WTC11 (cell line): ENCODE results near the gene KLC3. TPM values are rescaled to one million over a fixed set of nuclear protein-coding genes. Genes with fewer than 3 reads are reported as not detected.
"Not testable (repeated sequence)": the region's sequence is repeated elsewhere in the genome, so short reads cannot be mapped to it uniquely, and the experiment has no call there.

Experiments
- ATAC-seq: fragments of 200-7000 bp; cut with Tn5 transposase; 2 replicates; pipeline ENCODE4 v1.10.0; 2021; ENCODE audit warnings: mild to moderate bottlenecking, moderate library complexity
- CTCF ChIA-PET: fragments of 300-600 bp; sonication (Branson Sonifier 250); formaldehyde crosslinking; loops from one replicate; lab custom pipeline; 2021; ENCODE audit warnings: antibody characterized with exemption; lab: Charles Lee
- POLR2A ChIA-PET: fragments of 350-600 bp; sonication (Branson Sonifier 250); formaldehyde crosslinking; loops from one replicate; lab custom pipeline; 2021; ENCODE audit warnings: antibody characterized with exemption; lab: Charles Lee
- DNase-seq: peaks from one replicate; pipeline ENCODE4 v3.0.0; 2021; ENCODE audit warnings: low spot score
- H3K27ac Mint-ChIP-seq: 2 replicates; pipeline ENCODE4 v1.8.0; 2021; ENCODE audit warnings: mixed read lengths
- H3K27me3 Mint-ChIP-seq: 2 replicates; pipeline ENCODE4 v1.8.0; 2021; ENCODE audit warnings: low read depth, mild to moderate bottlenecking, moderate library complexity, mixed read lengths
- H3K36me3 Mint-ChIP-seq: 2 replicates; pipeline ENCODE4 v1.8.0; 2021; ENCODE audit warnings: mixed read lengths
- H3K4me1 Mint-ChIP-seq: 2 replicates; pipeline ENCODE4 v1.8.0; 2022; ENCODE audit warnings: mixed read lengths
- H3K4me3 Mint-ChIP-seq: 2 replicates; pipeline ENCODE4 v1.8.0; 2021; ENCODE audit warnings: mild to moderate bottlenecking, moderate library complexity, mixed read lengths
- H3K9me3 Mint-ChIP-seq: 2 replicates; pipeline ENCODE4 v1.8.0; 2021; ENCODE audit warnings: mixed read lengths
- CBFB ChIP-seq: sonication (generic); formaldehyde crosslinking; IDR thresholded peaks from 2 replicates; pipeline ENCODE4 v1.8.1; 2022; ENCODE audit warnings: mild to moderate bottlenecking, low read depth, missing genetic modification reagents
- CREM ChIP-seq: sonication (generic); formaldehyde crosslinking; IDR thresholded peaks from 2 replicates; pipeline ENCODE4 v1.8.1; 2022; ENCODE audit warnings: mild to moderate bottlenecking, missing genetic modification reagents, moderate library complexity
- E2F1 ChIP-seq: sonication (generic); formaldehyde crosslinking; IDR thresholded peaks from 2 replicates; pipeline ENCODE4 v1.8.0; 2022; ENCODE audit warnings: mild to moderate bottlenecking, missing genetic modification reagents
- ESRRA ChIP-seq: sonication (generic); formaldehyde crosslinking; IDR thresholded peaks from 2 replicates; pipeline ENCODE4 v1.8.1; 2022; ENCODE audit warnings: mild to moderate bottlenecking, missing genetic modification reagents, borderline replicate concordance
- GTF2I ChIP-seq: fragments of 250-450 bp; sonication (Bioruptor Pico); conservative IDR thresholded peaks from 2 replicates; pipeline ENCODE4 v1.4.0; 2021; ENCODE audit warnings: mild to moderate bottlenecking
- JAZF1 ChIP-seq: fragments of 250-450 bp; sonication (Bioruptor Pico); IDR thresholded peaks from 2 replicates; pipeline ENCODE4 v1.9.0; 2021; ENCODE audit warnings: moderate library complexity, mild to moderate bottlenecking, inconsistent platforms
- KAT7 ChIP-seq: sonication (generic); formaldehyde crosslinking; IDR thresholded peaks from 2 replicates; pipeline ENCODE4 v1.8.1; 2023; ENCODE audit warnings: missing genetic modification reagents, mild to moderate bottlenecking, borderline replicate concordance
- RORB ChIP-seq: fragments of 250-450 bp; sonication (Bioruptor Pico); IDR thresholded peaks from 2 replicates; pipeline ENCODE4 v1.9.0; 2021; ENCODE audit warnings: mild to moderate bottlenecking
- ZNF121 ChIP-seq: sonication (generic); formaldehyde crosslinking; IDR thresholded peaks from 2 replicates; pipeline ENCODE4 v1.8.0; 2023; ENCODE audit warnings: missing genetic modification reagents
- ZNF263 ChIP-seq: sonication (generic); formaldehyde crosslinking; IDR thresholded peaks from 2 replicates; pipeline ENCODE4 v1.8.1; 2022; ENCODE audit warnings: low read depth, mild to moderate bottlenecking, moderate library complexity, missing genetic modification reagents
- ZNF416 ChIP-seq: fragments of 250-450 bp; sonication (Bioruptor Pico); IDR thresholded peaks from 2 replicates; pipeline ENCODE4 v1.9.0; 2021; ENCODE audit warnings: mild to moderate bottlenecking, inconsistent platforms
- total RNA-seq: library from RNA; stranded (reverse); gene quantifications from 3 replicates; pipeline ENCODE4 v1.2.3, GENCODE V29; 2021

Gene KLC3
- total RNA-seq, 1 experiment from 2014 or later = 5.2 TPM

GRCh38 chr19:45312285-45312684 is 28.3 kb upstream of the KLC3 start:
- ATAC-seq, H3K9me3 Mint-ChIP-seq, H3K4me3 Mint-ChIP-seq, H3K27ac Mint-ChIP-seq, POLR2A ChIA-PET, H3K36me3 Mint-ChIP-seq, H3K4me1 Mint-ChIP-seq, DNase-seq: not testable (repeated sequence)
- CTCF ChIA-PET = interaction anchor here (1.1 kb wide), 1 partner anchor 13 kb away, joined by 4 read pairs; no protein-coding TSS in a partner anchor
- H3K27me3 Mint-ChIP-seq = peaks cover 65% of the 10 kb centered on the region

GRCh38 chr19:45314708-45315245 is 25.8 kb upstream of the KLC3 start:
- POLR2A ChIA-PET = interaction anchor here (1.1 kb wide), 1 partner anchor 70 kb away, joined by 5 read pairs; the partner anchor contains the start of gene EXOC3L2
- CTCF ChIA-PET = no interaction called here
- Mint-ChIP-seq H3K36me3 (no peaks in the 10 kb centered on the region), H3K4me1 (no peaks in the 10 kb centered on the region), H3K9me3 (no peaks in the 10 kb centered on the region), H3K27me3 (peaks cover 80% of the 10 kb centered on the region), H3K4me3 (no peak overlapping the region), H3K27ac (no peak overlapping the region)
- no peak for ATAC-seq
- DNase-seq = no peak
- peak; percentile 54; the same call in 1 of the 2 replicates for TF ChIP-seq ZNF121 (CRISPR knock-in tag)
- TF ChIP-seq JAZF1 (CRISPR knock-in tag) = no peak

- ChIA-PET CTCF (interaction anchor here (0.9 kb wide), 1 partner anchor 87 kb away, joined by 3 read pairs; no protein-coding TSS in a partner anchor), POLR2A (no interaction called here)
- H3K27me3 Mint-ChIP-seq = peaks cover 77% of the 10 kb centered on the region
- no peak for ATAC-seq
- no peak overlapping the region for H3K27ac Mint-ChIP-seq
- no peaks in the 10 kb centered on the region for H3K36me3 Mint-ChIP-seq
- no peaks in the 10 kb centered on the region for H3K9me3 Mint-ChIP-seq
- H3K4me3 Mint-ChIP-seq = no peak overlapping the region
- no peak for DNase-seq
- TF ChIP-seq RORB (CRISPR knock-in tag) (no peak), ZNF263 (CRISPR knock-in tag) (no peak)
- H3K4me1 Mint-ChIP-seq = no peaks in the 10 kb centered on the region
Measured at GRCh38 chr19:45315304-45315703, 25.2 kb upstream of the KLC3 start.

- Mint-ChIP-seq H3K27ac (no peak overlapping the region), H3K36me3 (no peaks in the 10 kb centered on the region), H3K27me3 (peaks cover 45% of the 10 kb centered on the region), H3K4me1 (peaks cover 15% of the 10 kb centered on the region), H3K4me3 (no peak overlapping the region), H3K9me3 (no peaks in the 10 kb centered on the region)
- no peak for ATAC-seq
- ChIA-PET POLR2A (no interaction called here), CTCF (interaction anchor here (0.6 kb wide), 1 partner anchor 70 kb away, joined by 4 read pairs; no protein-coding TSS in a partner anchor)
- TF ChIP-seq ZNF416 (CRISPR knock-in tag) (no peak), GTF2I (CRISPR knock-in tag) (peak; percentile 65; the same call in 1 of the 2 replicates), ZNF121 (CRISPR knock-in tag) (peak; percentile 94; the same call in 1 of the 2 replicates), E2F1 (CRISPR knock-in tag) (no peak)
- DNase-seq = no peak
Measured at GRCh38 chr19:45320997-45321775, 19.4 kb upstream of the KLC3 start.

GRCh38 chr19:45321848-45322247 is 18.7 kb upstream of the KLC3 start:
- H3K27me3 Mint-ChIP-seq = peaks cover 39% of the 10 kb centered on the region
- ChIA-PET POLR2A (no interaction called here), CTCF (no interaction called here)
- H3K27ac Mint-ChIP-seq = no peak overlapping the region
- TF ChIP-seq ESRRA (CRISPR knock-in tag) (no peak), E2F1 (CRISPR knock-in tag) (no peak), ZNF121 (CRISPR knock-in tag) (no peak), CREM (CRISPR knock-in tag) (no peak), KAT7 (CRISPR knock-in tag) (no peak), CBFB (CRISPR knock-in tag) (no peak)
- H3K4me1 Mint-ChIP-seq = peaks cover 18% of the 10 kb centered on the region
- no peak overlapping the region for H3K4me3 Mint-ChIP-seq
- no peak for ATAC-seq
- H3K36me3 Mint-ChIP-seq = no peaks in the 10 kb centered on the region
- H3K9me3 Mint-ChIP-seq = no peaks in the 10 kb centered on the region
- DNase-seq = no peak
